Measurements from ENCODE around the gene RPS15A.

DNA sequence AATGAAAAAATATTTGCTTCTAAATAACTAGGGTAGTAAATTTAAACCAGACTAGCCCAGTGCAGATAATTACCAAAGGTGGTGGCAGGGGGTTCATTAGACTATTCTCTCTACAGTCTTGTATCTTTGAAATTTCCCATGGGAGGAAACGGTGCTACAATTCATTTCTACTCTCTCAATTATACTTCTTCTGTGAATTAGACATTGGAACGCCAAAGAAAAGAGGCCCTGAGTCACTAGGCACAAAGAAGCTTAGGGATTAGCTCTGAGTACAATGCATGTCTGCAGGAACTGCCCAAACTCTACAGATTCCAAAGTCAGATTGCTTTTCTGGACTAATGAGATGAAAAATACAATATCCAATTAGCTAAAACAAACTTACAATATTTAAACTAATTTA, 41.9 kb upstream of the RPS15A start:
- no peak for TF ChIP-seq CTCF (IDR thresholded peaks at IDR 0.05)
- no peak for TF ChIP-seq POLR2A (IDR thresholded peaks at IDR 0.05)
